H1 (cell line): ENCODE measurements around the gene GALNT18. TPM values are rescaled to one million over a fixed set of nuclear protein-coding genes. Genes with fewer than 3 reads are reported as not detected.

ENCODE experiments used
- CTCF ChIA-PET: fragments of 300-600 bp; sonication (Branson Sonifier 250); formaldehyde crosslinking; loops from one replicate; lab custom pipeline; 2021; ENCODE audit not compliant: partially characterized antibody; lab: Charles Lee
- POLR2A ChIA-PET: fragments of 300-600 bp; sonication (Branson Sonifier 250); formaldehyde crosslinking; loops from one replicate; lab custom pipeline; 2021; ENCODE audit warnings: inconsistent platforms; ENCODE audit not compliant: partially characterized antibody; lab: Charles Lee
- DNase-seq, 2 experiments: peaks; one replicate each; pipeline versions ENCODE4 v3.0.0 to v3.0.0-alpha.2; 2010 to 2022; ENCODE audit warnings: low spot score in 2 of 2, low read depth in 1 of 2, mixed read lengths in 1 of 2
- FAIRE-seq: peaks from 2 replicates; lab custom pipeline; 2011; peaks lifted over from hg19 to GRCh38; lab: Jason Lieb, UNC
- H2AFZ ChIP-seq: 2 replicates; pipeline ENCODE4 v1.8.1; 2012; ENCODE audit warnings: low read length, inconsistent platforms
- H2AK5ac ChIP-seq: 2 replicates; pipeline ENCODE4 v1.6.1; 2013; ENCODE audit warnings: low read depth, low read length
- H2BK120ac ChIP-seq: replicated peaks from 2 replicates; pipeline ENCODE3; 2013; ENCODE audit warnings: low read depth, low read length, inconsistent platforms
- H2BK12ac ChIP-seq: 2 replicates; pipeline ENCODE4 v1.6.1; 2013; ENCODE audit warnings: low read depth, low read length
- H2BK15ac ChIP-seq: 2 replicates; pipeline ENCODE4 v1.6.1; 2013; ENCODE audit warnings: low read length
- H2BK20ac ChIP-seq: 2 replicates; pipeline ENCODE4 v1.6.1; 2013; ENCODE audit warnings: low read length
- H2BK5ac ChIP-seq: 2 replicates; pipeline ENCODE4 v1.6.1; 2013; ENCODE audit warnings: low read depth, low read length
- H3K14ac ChIP-seq: 2 replicates; pipeline ENCODE4 v1.6.1; 2013; ENCODE audit warnings: inconsistent platforms; ENCODE audit not compliant: insufficient read length
- H3K18ac ChIP-seq: 2 replicates; pipeline ENCODE4 v1.6.1; 2013; ENCODE audit warnings: low read length; ENCODE audit errors: extremely low read depth
- H3K23ac ChIP-seq: 2 replicates; pipeline ENCODE4 v1.6.1; 2013; ENCODE audit warnings: inconsistent platforms; ENCODE audit not compliant: insufficient read length
- H3K23me2 ChIP-seq: 2 replicates; pipeline ENCODE4 v1.6.1; 2013; ENCODE audit warnings: low read depth, low read length
- H3K27ac ChIP-seq: 2 replicates; pipeline ENCODE4 v1.6.1; 2011; ENCODE audit warnings: low read depth, low read length, inconsistent platforms
- H3K27me3 ChIP-seq, 4 experiments: replicated peaks in 1 of 4; 1 replicate in 1 of 4; 2 replicates in 3 of 4; pipeline versions ENCODE4 v1.6.1 to v1.8.1; 2011 to 2013; ENCODE audit warnings: low read length in 3 of 4, mild to moderate bottlenecking in 3 of 4, inconsistent platforms in 2 of 4, mixed read lengths in 2 of 4, moderate library complexity in 1 of 4; ENCODE audit not compliant: control insufficient read depth in 3 of 4, insufficient read depth in 3 of 4; ENCODE audit errors: extremely low read depth in 1 of 4
- H3K36me3 ChIP-seq, 4 experiments: 2 replicates each; pipeline versions ENCODE4 v1.6.1 to v1.8.1; 2011 to 2013; ENCODE audit warnings: mild to moderate bottlenecking in 4 of 4, low read length in 3 of 4, moderate library complexity in 2 of 4, control low read depth in 1 of 4, inconsistent platforms in 1 of 4; ENCODE audit not compliant: insufficient read depth in 4 of 4, control insufficient read depth in 2 of 4
- H3K4ac ChIP-seq: replicated peaks from 2 replicates; pipeline ENCODE3; 2013; ENCODE audit warnings: low read length, low read depth, mixed read lengths, inconsistent platforms; ENCODE audit not compliant: insufficient read length
- H3K4me1 ChIP-seq, 4 experiments: replicated peaks in 1 of 4; 1 replicate in 1 of 4; 2 replicates in 3 of 4; pipeline versions ENCODE4 v1.6.1 to v1.8.1; 2011 to 2013; ENCODE audit warnings: low read length in 3 of 4, inconsistent platforms in 2 of 4, mixed read lengths in 1 of 4; ENCODE audit not compliant: insufficient read depth in 4 of 4, control insufficient read depth in 3 of 4
- H3K4me2 ChIP-seq, 2 experiments: 2 replicates each; pipeline versions ENCODE4 v1.6.1 to v1.8.1; 2011 to 2013; ENCODE audit warnings: low read depth in 2 of 2, low read length in 2 of 2, control low read depth in 1 of 2, inconsistent platforms in 1 of 2, mild to moderate bottlenecking in 1 of 2; ENCODE audit not compliant: insufficient read depth in 1 of 2
- H3K4me3 ChIP-seq, 4 experiments: fragments of 200-600, 300-600 bp in 1 of 4; sonication (generic), shearing (Covaris generic), sonication (Bioruptor Twin) in 1 of 4; 2 replicates each; pipeline versions ENCODE4 v1.5.1 to v1.8.1; 2011 to 2016; ENCODE audit warnings: low read length in 4 of 4, low read depth in 3 of 4, control low read depth in 2 of 4, inconsistent platforms in 2 of 4, mild to moderate bottlenecking in 2 of 4, mixed read lengths in 1 of 4, moderate library complexity in 1 of 4; ENCODE audit not compliant: insufficient read depth in 2 of 4; ENCODE audit errors: extremely low read depth in 1 of 4
- H3K56ac ChIP-seq: replicated peaks from 2 replicates; pipeline ENCODE3; 2013; ENCODE audit warnings: low read depth, mild to moderate bottlenecking, mixed read lengths, low read length, inconsistent platforms; ENCODE audit not compliant: insufficient read length
- H3K79me1 ChIP-seq: 2 replicates; pipeline ENCODE4 v1.6.1; 2013; ENCODE audit warnings: low read depth, low read length, control low read depth
- H3K79me2 ChIP-seq, 2 experiments: 2 replicates each; pipeline versions ENCODE4 v1.6.1 to v1.8.1; 2012 to 2013; ENCODE audit warnings: low read length in 2 of 2, mild to moderate bottlenecking in 2 of 2, inconsistent platforms in 1 of 2; ENCODE audit not compliant: insufficient read depth in 2 of 2, control insufficient read depth in 1 of 2
- H3K9ac ChIP-seq, 4 experiments: replicated peaks in 1 of 4; 1 replicate in 1 of 4; 2 replicates in 3 of 4; pipeline versions ENCODE4 v1.6.1 to v1.8.1; 2011 to 2013; ENCODE audit warnings: low read depth in 3 of 4, low read length in 3 of 4, control low read depth in 2 of 4, mild to moderate bottlenecking in 2 of 4, moderate library complexity in 2 of 4, inconsistent platforms in 1 of 4; ENCODE audit errors: extremely low read depth in 1 of 4
- H3K9me3 ChIP-seq, 2 experiments: 2 replicates each; pipeline versions ENCODE4 v1.6.1 to v1.8.1; 2012 to 2013; ENCODE audit warnings: mild to moderate bottlenecking in 2 of 2, moderate library complexity in 2 of 2, control low read depth in 1 of 2, inconsistent platforms in 1 of 2, low read depth in 1 of 2, low read length in 1 of 2, mixed read lengths in 1 of 2; ENCODE audit not compliant: insufficient read depth in 2 of 2
- H4K20me1 ChIP-seq, 2 experiments: replicated peaks in 1 of 2; 2 replicates each; pipeline versions ENCODE3 to v1.8.1; 2011 to 2013; ENCODE audit warnings: inconsistent platforms in 2 of 2, low read length in 2 of 2, mild to moderate bottlenecking in 1 of 2; ENCODE audit not compliant: insufficient read depth in 2 of 2, control insufficient read depth in 1 of 2
- H4K5ac ChIP-seq: 2 replicates; pipeline ENCODE4 v1.6.1; 2013; ENCODE audit warnings: low read length, low read depth, mixed read lengths, inconsistent platforms; ENCODE audit not compliant: insufficient read length
- H4K8ac ChIP-seq: 2 replicates; pipeline ENCODE4 v1.8.0; 2013; ENCODE audit warnings: mild to moderate bottlenecking, moderate library complexity, low read length, inconsistent platforms; ENCODE audit not compliant: insufficient read depth; ENCODE audit errors: extremely low read depth
- H4K91ac ChIP-seq: replicated peaks from 2 replicates; pipeline ENCODE3; 2013; ENCODE audit warnings: low read length, mixed read lengths, inconsistent platforms; ENCODE audit not compliant: insufficient read length
- BACH1 ChIP-seq: IDR thresholded peaks from 2 replicates; pipeline ENCODE4 v1.6.1; 2012; ENCODE audit warnings: low read length, improper control_type of control experiment
- CBX5 ChIP-seq: fragments of 300-800, 300-1000 bp; sonication (generic); IDR thresholded peaks from 2 replicates; pipeline ENCODE4 v1.7.1; 2016; ENCODE audit warnings: antibody characterized with exemption, low read length, low read depth
- CHD2 ChIP-seq: IDR thresholded peaks from 2 replicates; pipeline ENCODE4 v1.6.1; 2012; ENCODE audit warnings: low read length, improper control_type of control experiment
- CTBP2 ChIP-seq: IDR thresholded peaks from 2 replicates; pipeline ENCODE4 v1.7.0; 2011; ENCODE audit warnings: borderline replicate concordance, mild to moderate bottlenecking, moderate library complexity, mixed read lengths, low read length; ENCODE audit not compliant: insufficient read depth, insufficient read length
- EP300 ChIP-seq, 2 experiments: IDR thresholded peaks; 1 replicate in 1 of 2; 2 replicates in 1 of 2; pipeline ENCODE4 v1.6.1; 2011 to 2012; ENCODE audit warnings: low read depth in 2 of 2, low read length in 2 of 2, mild to moderate bottlenecking in 2 of 2, borderline replicate concordance in 1 of 2, inconsistent platforms in 1 of 2, moderate library complexity in 1 of 2
- FOSL1 ChIP-seq: IDR thresholded peaks from 2 replicates; pipeline ENCODE4 v1.6.1; 2011; ENCODE audit warnings: mild to moderate bottlenecking, low read depth, low read length, moderate library complexity; ENCODE audit not compliant: insufficient read depth
- JUN ChIP-seq: IDR thresholded peaks from 2 replicates; pipeline ENCODE4 v1.6.1; 2011; ENCODE audit warnings: low read depth, mild to moderate bottlenecking, improper control_type of control experiment, low read length
- JUND ChIP-seq: IDR thresholded peaks from 2 replicates; pipeline ENCODE4 v1.6.1; 2011; ENCODE audit warnings: mild to moderate bottlenecking, improper control_type of control experiment, low read length
- NRF1 ChIP-seq: IDR thresholded peaks from 2 replicates; pipeline ENCODE4 v1.6.1; 2011; ENCODE audit warnings: mild to moderate bottlenecking, low read depth, low read length, improper control_type of control experiment
- TEAD4 ChIP-seq: IDR thresholded peaks from 2 replicates; pipeline ENCODE4 v1.6.1; 2012; ENCODE audit warnings: low read depth, low read length, inconsistent platforms, mixed read lengths
- YY1 ChIP-seq: IDR thresholded peaks from 2 replicates; pipeline ENCODE4 v1.6.1; 2011; ENCODE audit warnings: low read depth, mild to moderate bottlenecking, low read length
- WGBS, 2 experiments: shearing (Covaris generic) in 1 of 2; methylation state at CpG; one replicate each; pipeline versions ENCODE4 v1.1.6 to v1.1.7; 2013 to 2015; ENCODE audit warnings: low lambda C conversion rate in 2 of 2, mixed read lengths in 2 of 2, inconsistent platforms in 1 of 2, low coverage in 1 of 2, missing lambda C conversion rate in 1 of 2; ENCODE audit not compliant: insufficient replicate concordance in 2 of 2, insufficient coverage in 1 of 2, insufficient read length in 1 of 2; ENCODE audit errors: extremely low coverage in 1 of 2, missing lambda C conversion rate in 1 of 2; 5-methylcytosine and 5-hydroxymethylcytosine counted together
- polyA plus RNA-seq, 7 experiments: library from polyadenylated mRNA; depleted of rRNA in 3 of 7; stranded (reverse) in 5 of 7; unstranded in 2 of 7; fragments of >200 nt in 5 of 7; fragments of 200-250 nt in 2 of 7; gene quantifications; 1 replicate in 5 of 7; 2 replicates in 1 of 7; 4 replicates in 1 of 7; pipeline versions ENCODE4 v1.2.1 to v1.2.3, GENCODE V29; 2011 to 2013; ENCODE audit warnings: missing spikeins in 2 of 7, mixed read lengths in 2 of 7
- total RNA-seq: library from RNA; stranded (reverse); fragmentation: NEBNext Ultra II Directional; extraction: Animal tissue kit (Norgen Biotek cat#: 25700); gene quantifications from 2 replicates; pipeline ENCODE4 v1.2.1, GENCODE V29; 2021
- TF ChIP-seq, protein P1 (sequence below), 3 experiments: IDR thresholded peaks; 1 replicate in 2 of 3; 2 replicates in 1 of 3; pipeline versions ENCODE4 v1.5.1 to v1.6.1; 2011; ENCODE audit warnings: low read length in 3 of 3, mild to moderate bottlenecking in 3 of 3, inconsistent platforms in 2 of 3, low read depth in 1 of 3, moderate library complexity in 1 of 3; ENCODE audit not compliant: insufficient read depth in 1 of 3; ENCODE audit errors: control extremely low read depth in 1 of 3

The GALNT18 gene
- total and polyA plus RNA-seq, 2 of the 8 experiments (the other 6 are each of a cell fraction or from before 2014, with no cell fraction given) = 6.0 to 9.4 TPM

GRCh38 chr11:11247576-11247975, 374.2 kb downstream of the GALNT18 start:
- no peak overlapping the region for H4K91ac ChIP-seq
- H4K5ac ChIP-seq = no peak overlapping the region
- H3K9me3 ChIP-seq = peaks cover 0 to 4% of the 10 kb centered on the region in 2 experiments; a peak in 2 of 4 replicates
- FAIRE-seq = no peak
- H2BK120ac ChIP-seq = no peak overlapping the region
- no peaks in the 10 kb centered on the region for H3K27me3 ChIP-seq
- ChIA-PET POLR2A (no interaction called here), CTCF (interaction anchor here (0.8 to 1.4 kb wide), 4 partner anchors 15 to 540 kb away, joined by 3 to 6 read pairs (median 3); no protein-coding TSS in a partner anchor)
- no peak overlapping the region for H3K9ac ChIP-seq
- H4K20me1 ChIP-seq = no peaks in the 10 kb centered on the region
- H2BK20ac ChIP-seq = no peak overlapping the region
- H3K23me2 ChIP-seq = no peaks in the 10 kb centered on the region
- no peak overlapping the region for H4K8ac ChIP-seq
- no peak for DNase-seq
- H3K4me2 ChIP-seq = no peak overlapping the region
- no peak overlapping the region for H3K23ac ChIP-seq
- no peaks in the 10 kb centered on the region for H3K79me1 ChIP-seq
- no peak overlapping the region for H3K27ac ChIP-seq
- no peak overlapping the region for H3K18ac ChIP-seq
- H3K4ac ChIP-seq = no peak overlapping the region
- no peak overlapping the region for H2AFZ ChIP-seq
- no peak overlapping the region for H2BK15ac ChIP-seq
- peaks cover 2 to 5% (median 3%) of the 10 kb centered on the region in 4 experiments; a peak in 5 of 7 replicates for H3K4me1 ChIP-seq
- H2BK12ac ChIP-seq = no peak overlapping the region
- WGBS, 2 experiments = 83% methylated on average over 2 of the region's 2 CpGs; no CpG with 5 or more reads in 1 of the 2 experiments
- no peaks in the 10 kb centered on the region for H3K79me2 ChIP-seq
- H2AK5ac ChIP-seq = no peak overlapping the region
- no peaks in the 10 kb centered on the region for H3K36me3 ChIP-seq
- no peak overlapping the region for H3K56ac ChIP-seq
- H3K14ac ChIP-seq = no peak overlapping the region
- H3K4me3 ChIP-seq = no peak overlapping the region
- H2BK5ac ChIP-seq = no peak overlapping the region
- no peak for TF ChIP-seq EP300 (IDR thresholded peaks at IDR 0.05; ENCODE audit: borderline replicate concordance in 1 of 2, low read depth in 2 of 2, low read length in 2 of 2)
- no peak for TF ChIP-seq CBX5
- no peak for TF ChIP-seq FOSL1
- no peak for TF ChIP-seq JUND
- no peak for TF ChIP-seq TEAD4
- no peak for TF ChIP-seq JUN
- TF ChIP-seq CHD2 = no peak
- no peak for TF ChIP-seq YY1
- TF ChIP-seq, protein P1, sequence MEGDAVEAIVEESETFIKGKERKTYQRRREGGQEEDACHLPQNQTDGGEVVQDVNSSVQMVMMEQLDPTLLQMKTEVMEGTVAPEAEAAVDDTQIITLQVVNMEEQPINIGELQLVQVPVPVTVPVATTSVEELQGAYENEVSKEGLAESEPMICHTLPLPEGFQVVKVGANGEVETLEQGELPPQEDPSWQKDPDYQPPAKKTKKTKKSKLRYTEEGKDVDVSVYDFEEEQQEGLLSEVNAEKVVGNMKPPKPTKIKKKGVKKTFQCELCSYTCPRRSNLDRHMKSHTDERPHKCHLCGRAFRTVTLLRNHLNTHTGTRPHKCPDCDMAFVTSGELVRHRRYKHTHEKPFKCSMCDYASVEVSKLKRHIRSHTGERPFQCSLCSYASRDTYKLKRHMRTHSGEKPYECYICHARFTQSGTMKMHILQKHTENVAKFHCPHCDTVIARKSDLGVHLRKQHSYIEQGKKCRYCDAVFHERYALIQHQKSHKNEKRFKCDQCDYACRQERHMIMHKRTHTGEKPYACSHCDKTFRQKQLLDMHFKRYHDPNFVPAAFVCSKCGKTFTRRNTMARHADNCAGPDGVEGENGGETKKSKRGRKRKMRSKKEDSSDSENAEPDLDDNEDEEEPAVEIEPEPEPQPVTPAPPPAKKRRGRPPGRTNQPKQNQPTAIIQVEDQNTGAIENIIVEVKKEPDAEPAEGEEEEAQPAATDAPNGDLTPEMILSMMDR (IDR thresholded peaks at IDR 0.05; ENCODE audit: control extremely low read depth in 1 of 3, insufficient read depth in 1 of 3, low read depth in 1 of 3, low read length in 3 of 3) = no peak
- no peak for TF ChIP-seq NRF1
- no peak for TF ChIP-seq CTBP2
- TF ChIP-seq BACH1 = no peak
